Measurements from ENCODE around the gene CD82.

Gene CD82

DNA sequence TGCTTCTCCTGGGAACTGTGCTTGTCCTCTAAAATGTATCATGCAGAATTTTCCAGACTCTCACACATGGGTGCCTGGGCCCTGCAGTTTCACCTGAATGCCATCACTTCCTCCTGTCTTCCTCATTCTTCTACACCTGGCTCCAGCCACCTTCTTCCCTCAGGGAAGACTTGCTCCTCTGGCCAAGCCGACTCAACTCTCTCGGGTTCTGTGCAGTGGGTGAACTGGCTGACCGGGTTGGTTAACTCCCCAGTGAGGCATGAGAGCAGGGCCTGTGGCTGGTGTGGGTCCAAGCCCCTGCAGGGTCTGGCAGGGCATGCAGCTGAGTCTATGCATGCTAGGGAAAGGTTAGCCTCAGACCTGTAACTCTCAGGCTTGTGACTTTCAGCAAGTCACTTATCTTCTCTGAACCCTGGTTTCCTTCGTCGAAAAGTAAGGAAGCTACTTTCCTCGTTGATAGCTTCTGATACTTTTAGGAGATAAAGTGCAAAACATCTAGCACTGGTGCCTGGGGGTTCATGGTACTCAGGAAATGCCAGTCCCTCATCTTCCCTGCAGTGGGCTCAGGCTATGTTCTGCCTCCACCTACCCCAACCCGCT is 11.9 kb downstream of the CD82 start:
- Mint-ChIP-seq H3K4me3 (no peak overlapping the region), H3K4me1 (peaks cover 68% of the 10 kb centered on the region)
- DNase-seq (ENCODE audit: low spot score in 2 of 2), result no peak

DNA sequence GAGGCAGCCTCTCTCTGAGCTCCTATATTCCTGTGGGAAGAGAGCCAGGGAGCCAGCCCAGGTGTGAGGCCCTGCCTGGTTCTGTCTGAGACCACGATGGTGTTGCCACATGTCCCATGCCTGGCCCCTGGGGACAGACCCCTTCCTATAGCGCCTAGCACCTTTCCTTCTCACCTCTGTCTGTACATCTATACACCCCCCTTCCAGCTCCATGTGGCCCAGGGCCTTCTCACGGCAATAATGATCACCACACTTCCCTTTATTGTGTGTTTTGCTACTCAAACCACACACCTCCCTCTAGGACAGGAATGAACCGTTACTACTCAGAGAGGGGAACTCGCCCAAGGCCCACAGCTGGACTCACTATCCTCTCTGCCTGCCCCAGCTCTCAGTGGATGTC is 12.8 kb downstream of the CD82 start:
- no peak for DNase-seq (ENCODE audit: low spot score in 2 of 2)
- H3K27me3 Mint-ChIP-seq, result no peaks in the 10 kb centered on the region
- H3K27ac Mint-ChIP-seq (ENCODE audit: low read depth), result peak overlapping the region; percentile 63
- peak overlapping the region; percentile 4 for H3K4me3 Mint-ChIP-seq
- peaks cover 5% of the 10 kb centered on the region for H3K36me3 Mint-ChIP-seq (ENCODE audit: insufficient read depth)
- H3K9me3 Mint-ChIP-seq, result peaks cover 5% of the 10 kb centered on the region
- peaks cover 67% of the 10 kb centered on the region for H3K4me1 Mint-ChIP-seq
- no peak for ATAC-seq (replicated peaks; ENCODE audit: extremely low read depth, poor library complexity, severe bottlenecking)

More for the DNA sequence above, 11.9 kb downstream of the CD82 start:
- ATAC-seq (replicated peaks; ENCODE audit: extremely low read depth, poor library complexity, severe bottlenecking), result no peak
- H3K9me3 Mint-ChIP-seq, result no peaks in the 10 kb centered on the region
- H3K27me3 Mint-ChIP-seq, result no peaks in the 10 kb centered on the region
- H3K36me3 Mint-ChIP-seq (ENCODE audit: insufficient read depth), result peaks cover 4% of the 10 kb centered on the region
- H3K27ac Mint-ChIP-seq (ENCODE audit: low read depth), result peak overlapping the region; percentile 63

- Mint-ChIP-seq H3K9me3 (peaks cover 5% of the 10 kb centered on the region), H3K4me1 (peaks cover 57% of the 10 kb centered on the region), H3K4me3 (no peak overlapping the region), H3K27me3 (no peaks in the 10 kb centered on the region), H3K27ac (ENCODE audit: low read depth) (no peak overlapping the region), H3K36me3 (ENCODE audit: insufficient read depth) (peaks cover 7% of the 10 kb centered on the region)
- ATAC-seq (replicated peaks; ENCODE audit: extremely low read depth, poor library complexity, severe bottlenecking) (no peak), DNase-seq (ENCODE audit: low spot score in 2 of 2) (no peak)
Measured at GRCh38 chr11:44579302-44579761, 13.9 kb downstream of the CD82 start.

- ATAC-seq (replicated peaks; ENCODE audit: extremely low read depth, poor library complexity, severe bottlenecking) (no peak), DNase-seq (ENCODE audit: low spot score in 2 of 2) (no peak)
- Mint-ChIP-seq H3K4me3 (no peak overlapping the region), H3K9me3 (peaks cover 5% of the 10 kb centered on the region), H3K27me3 (no peaks in the 10 kb centered on the region), H3K36me3 (ENCODE audit: insufficient read depth) (peaks cover 8% of the 10 kb centered on the region), H3K4me1 (peaks cover 43% of the 10 kb centered on the region), H3K27ac (ENCODE audit: low read depth) (no peak overlapping the region)
Measured at GRCh38 chr11:44580701-44581100, 15.2 kb downstream of the CD82 start.

DNA sequence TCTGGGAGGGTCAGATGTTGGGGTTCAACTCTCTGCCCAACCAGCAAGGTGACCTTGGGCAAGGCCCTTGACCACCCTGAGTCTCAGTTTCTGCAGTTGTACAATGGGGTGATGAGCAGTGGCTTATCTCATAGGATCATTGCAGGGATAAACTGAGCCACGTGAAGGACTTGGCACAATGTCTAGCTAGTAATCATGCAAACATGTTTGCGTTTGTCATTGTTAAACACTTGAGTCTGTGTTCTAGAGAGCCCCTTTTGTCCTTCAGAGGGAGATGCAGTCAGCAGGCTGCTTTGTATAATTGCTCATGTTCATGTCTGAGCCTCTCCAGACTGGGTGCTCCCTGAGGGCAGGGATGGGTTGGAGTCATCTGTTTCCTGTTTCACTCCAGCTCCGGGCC is 15.8 kb downstream of the CD82 start:
- Mint-ChIP-seq H3K27ac (ENCODE audit: low read depth) (no peak overlapping the region), H3K4me1 (peaks cover 38% of the 10 kb centered on the region), H3K27me3 (no peaks in the 10 kb centered on the region), H3K9me3 (peaks cover 5% of the 10 kb centered on the region), H3K36me3 (ENCODE audit: insufficient read depth) (peaks cover 7% of the 10 kb centered on the region), H3K4me3 (no peak overlapping the region)
- DNase-seq (ENCODE audit: low spot score in 2 of 2), result no peak
- ATAC-seq (replicated peaks; ENCODE audit: extremely low read depth, poor library complexity, severe bottlenecking), result no peak

DNA sequence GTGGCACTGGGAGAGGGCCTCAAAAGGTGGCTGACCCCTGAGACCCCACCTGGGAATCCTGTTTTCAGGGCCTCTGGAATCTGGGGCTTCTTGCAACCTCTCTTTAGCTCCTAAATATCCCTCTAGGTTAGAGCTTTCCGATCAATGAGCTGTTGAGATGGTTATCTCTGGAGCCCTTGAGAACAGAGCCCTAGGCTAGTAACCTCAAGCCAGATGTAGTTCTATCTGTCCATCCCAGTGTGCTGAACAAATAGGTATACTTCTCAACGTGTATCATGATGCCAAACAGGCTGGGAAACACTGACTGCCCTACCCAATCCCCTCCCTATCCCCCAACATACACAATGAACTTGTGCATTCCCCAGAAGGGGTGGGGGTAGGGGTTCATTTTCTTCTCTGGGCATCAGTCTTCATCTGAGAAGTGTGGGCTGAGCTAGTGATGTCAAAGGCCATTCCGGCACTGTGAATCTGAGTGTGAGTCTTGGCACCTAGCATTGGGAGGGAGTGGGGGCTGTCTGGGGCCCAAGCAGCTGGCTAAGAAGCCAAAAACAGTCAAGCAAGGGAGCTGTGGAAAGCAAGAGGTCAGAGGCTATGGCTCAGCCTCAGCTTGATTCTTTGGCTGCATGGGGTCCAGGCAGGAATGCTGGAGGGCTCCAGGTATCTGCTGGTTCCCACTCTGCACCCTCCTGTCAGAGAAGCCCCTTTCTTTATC is 17.3 kb downstream of the CD82 start:
- H3K9me3 Mint-ChIP-seq, result peaks cover 5% of the 10 kb centered on the region
- no peaks in the 10 kb centered on the region for H3K27me3 Mint-ChIP-seq
- DNase-seq (ENCODE audit: low spot score in 2 of 2), result no peak
- peaks cover 29% of the 10 kb centered on the region for H3K4me1 Mint-ChIP-seq
- ATAC-seq (replicated peaks; ENCODE audit: extremely low read depth, poor library complexity, severe bottlenecking), result no peak
- peaks cover 14% of the 10 kb centered on the region for H3K36me3 Mint-ChIP-seq (ENCODE audit: insufficient read depth)
- H3K27ac Mint-ChIP-seq (ENCODE audit: low read depth), result no peak overlapping the region
- H3K4me3 Mint-ChIP-seq, result no peak overlapping the region

GRCh38 chr11:44583353-44583669 is 17.8 kb downstream of the CD82 start:
- Mint-ChIP-seq H3K9me3 (peaks cover 5% of the 10 kb centered on the region), H3K27me3 (no peaks in the 10 kb centered on the region), H3K4me3 (no peak overlapping the region), H3K36me3 (ENCODE audit: insufficient read depth) (peaks cover 16% of the 10 kb centered on the region), H3K4me1 (peaks cover 24% of the 10 kb centered on the region), H3K27ac (ENCODE audit: low read depth) (no peak overlapping the region)
- ATAC-seq (replicated peaks; ENCODE audit: extremely low read depth, poor library complexity, severe bottlenecking) (no peak), DNase-seq (ENCODE audit: low spot score in 2 of 2) (no peak)

DNA sequence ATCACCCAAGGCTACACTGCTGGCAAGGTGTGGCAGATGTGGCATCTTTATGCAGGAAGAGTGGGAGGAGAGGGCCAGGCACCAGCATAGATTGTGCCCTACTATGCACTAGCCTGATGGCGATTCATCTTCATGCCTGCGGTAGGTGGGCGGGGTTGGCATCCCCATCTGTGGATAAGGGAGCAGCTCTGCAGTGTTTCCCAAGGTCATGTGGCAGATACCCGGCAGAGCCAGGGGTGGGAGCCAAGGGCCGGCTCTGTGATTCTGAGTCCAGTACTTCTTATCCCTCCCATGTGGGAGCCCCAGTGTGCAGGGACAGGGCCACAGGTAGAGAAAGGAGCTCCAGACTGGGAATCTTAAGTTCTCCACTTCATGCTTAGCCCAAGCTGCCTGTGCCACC is 20.0 kb downstream of the CD82 start:
- H3K27me3 Mint-ChIP-seq, result no peaks in the 10 kb centered on the region
- H3K9me3 Mint-ChIP-seq, result peaks cover 5% of the 10 kb centered on the region
- no peak overlapping the region for H3K27ac Mint-ChIP-seq (ENCODE audit: low read depth)
- peaks cover 19% of the 10 kb centered on the region for H3K36me3 Mint-ChIP-seq (ENCODE audit: insufficient read depth)
- no peak for DNase-seq (ENCODE audit: low spot score in 2 of 2)
- H3K4me1 Mint-ChIP-seq, result peaks cover 9% of the 10 kb centered on the region
- no peak overlapping the region for H3K4me3 Mint-ChIP-seq
- no peak for ATAC-seq (replicated peaks; ENCODE audit: extremely low read depth, poor library complexity, severe bottlenecking)

GRCh38 chr11:44589301-44589700 is 23.8 kb downstream of the CD82 start:
- Mint-ChIP-seq H3K27me3 (no peaks in the 10 kb centered on the region), H3K4me1 (peaks cover 19% of the 10 kb centered on the region), H3K4me3 (no peak overlapping the region), H3K27ac (ENCODE audit: low read depth) (no peak overlapping the region), H3K36me3 (ENCODE audit: insufficient read depth) (peaks cover 24% of the 10 kb centered on the region), H3K9me3 (no peaks in the 10 kb centered on the region)
- DNase-seq (ENCODE audit: low spot score in 2 of 2) (no peak), ATAC-seq (replicated peaks; ENCODE audit: extremely low read depth, poor library complexity, severe bottlenecking) (no peak)

GRCh38 chr11:44590769-44591168 is 25.3 kb downstream of the CD82 start:
- Mint-ChIP-seq H3K4me1 (peaks cover 34% of the 10 kb centered on the region), H3K36me3 (ENCODE audit: insufficient read depth) (peaks cover 21% of the 10 kb centered on the region), H3K27me3 (no peaks in the 10 kb centered on the region)

DNA sequence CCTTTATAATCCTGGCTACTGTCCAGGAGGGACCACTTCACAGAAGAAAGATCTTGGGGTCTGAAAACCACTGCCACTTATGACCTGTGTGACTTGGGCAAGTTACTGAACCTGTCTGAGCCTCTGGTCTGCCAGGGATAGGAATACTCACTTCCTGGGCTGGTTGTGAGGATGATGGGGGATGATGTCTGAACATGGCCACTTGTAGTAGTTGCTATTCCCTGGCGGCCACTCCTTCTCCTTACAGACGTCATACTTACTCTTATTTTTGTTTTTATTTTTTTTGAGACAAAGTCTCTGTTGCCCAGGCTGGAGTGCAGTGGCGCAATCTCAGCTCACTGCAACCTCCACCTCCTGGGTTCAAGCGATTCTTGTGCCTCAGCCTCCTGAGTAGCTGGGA is 26.1 kb downstream of the CD82 start:
- peaks cover 41% of the 10 kb centered on the region for H3K4me1 Mint-ChIP-seq
- no peaks in the 10 kb centered on the region for H3K27me3 Mint-ChIP-seq
- no peaks in the 10 kb centered on the region for H3K9me3 Mint-ChIP-seq
- no peak overlapping the region for H3K27ac Mint-ChIP-seq (ENCODE audit: low read depth)
- H3K4me3 Mint-ChIP-seq, result no peak overlapping the region
- no peak for DNase-seq (ENCODE audit: low spot score in 2 of 2)
- ATAC-seq (replicated peaks; ENCODE audit: extremely low read depth, poor library complexity, severe bottlenecking), result no peak
- H3K36me3 Mint-ChIP-seq (ENCODE audit: insufficient read depth), result peaks cover 19% of the 10 kb centered on the region

More at GRCh38 chr11:44590769-44591168, 25.3 kb downstream of the CD82 start:
- ATAC-seq (replicated peaks; ENCODE audit: extremely low read depth, poor library complexity, severe bottlenecking) (no peak), DNase-seq (ENCODE audit: low spot score in 2 of 2) (no peak)
- no peaks in the 10 kb centered on the region for H3K9me3 Mint-ChIP-seq
- peak overlapping the region; percentile 29 for H3K27ac Mint-ChIP-seq (ENCODE audit: low read depth)
- H3K4me3 Mint-ChIP-seq, result peak overlapping the region; percentile 13

- Mint-ChIP-seq H3K27me3 (no peaks in the 10 kb centered on the region), H3K4me3 (no peak overlapping the region), H3K36me3 (ENCODE audit: insufficient read depth) (peaks cover 21% of the 10 kb centered on the region), H3K9me3 (no peaks in the 10 kb centered on the region), H3K27ac (ENCODE audit: low read depth) (no peak overlapping the region), H3K4me1 (peaks cover 49% of the 10 kb centered on the region)
- DNase-seq (ENCODE audit: low spot score in 2 of 2) (no peak), ATAC-seq (replicated peaks; ENCODE audit: extremely low read depth, poor library complexity, severe bottlenecking) (no peak)
Measured at GRCh38 chr11:44592125-44592940, 26.9 kb downstream of the CD82 start.

GRCh38 chr11:44593251-44593650 is 27.8 kb downstream of the CD82 start:
- no peaks in the 10 kb centered on the region for H3K9me3 Mint-ChIP-seq
- H3K27ac Mint-ChIP-seq (ENCODE audit: low read depth), result peak overlapping the region; percentile 85
- no peak overlapping the region for H3K4me3 Mint-ChIP-seq
- ATAC-seq (replicated peaks; ENCODE audit: extremely low read depth, poor library complexity, severe bottlenecking), result no peak
- H3K4me1 Mint-ChIP-seq, result peaks cover 58% of the 10 kb centered on the region
- DNase-seq (ENCODE audit: low spot score in 2 of 2), result no peak
- no peaks in the 10 kb centered on the region for H3K27me3 Mint-ChIP-seq
- peaks cover 17% of the 10 kb centered on the region for H3K36me3 Mint-ChIP-seq (ENCODE audit: insufficient read depth)

Measured in central memory CD8-positive, alpha-beta T cell (primary cell).